Endothelial cell (in vitro differentiated cells): Measurements from ENCODE around the gene SCRG1. TPM values are rescaled to one million over a fixed set of nuclear protein-coding genes. Genes with fewer than 3 reads are reported as not detected.

Source experiments
- DNase-seq: peaks from one replicate; pipeline ENCODE4 v3.0.0; 2021; ENCODE audit warnings: low spot score
- H3K27ac Mint-ChIP-seq: one replicate; pipeline ENCODE4 v1.8.0; 2021; ENCODE audit warnings: mixed read lengths, inconsistent platforms; ENCODE audit not compliant: unreplicated experiment
- H3K27me3 Mint-ChIP-seq: one replicate; pipeline ENCODE4 v1.8.0; 2021; ENCODE audit warnings: mild to moderate bottlenecking, moderate library complexity, mixed read lengths, inconsistent platforms; ENCODE audit not compliant: unreplicated experiment
- H3K36me3 Mint-ChIP-seq: one replicate; pipeline ENCODE4 v1.8.0; 2021; ENCODE audit warnings: mild to moderate bottlenecking, low read depth, mixed read lengths, inconsistent platforms; ENCODE audit not compliant: unreplicated experiment
- H3K4me1 Mint-ChIP-seq: one replicate; pipeline ENCODE4 v1.8.0; 2021; ENCODE audit warnings: mild to moderate bottlenecking, mixed read lengths, inconsistent platforms; ENCODE audit not compliant: unreplicated experiment
- H3K4me3 Mint-ChIP-seq: one replicate; pipeline ENCODE4 v1.8.0; 2021; ENCODE audit warnings: mild to moderate bottlenecking, mixed read lengths, inconsistent platforms; ENCODE audit not compliant: unreplicated experiment
- H3K9me3 Mint-ChIP-seq: one replicate; pipeline ENCODE4 v1.8.0; 2021; ENCODE audit warnings: mixed read lengths, inconsistent platforms; ENCODE audit not compliant: unreplicated experiment
- total RNA-seq: library from RNA; stranded (reverse); fragmentation: NEBNext Ultra II Directional; extraction: Animal tissue kit (Norgen Biotek cat#: 25700); gene quantifications from one replicate; pipeline ENCODE4 v1.2.1, GENCODE V29; 2021; ENCODE audit not compliant: unreplicated experiment
- TF ChIP-seq, protein P1 (sequence below): fragments of 200-600 bp; sonication (generic); IDR thresholded peaks from one replicate; pipeline ENCODE4 v1.5.0; 2021; ENCODE audit warnings: antibody characterized with exemption; ENCODE audit not compliant: unreplicated experiment

Gene SCRG1
- total RNA-seq, 1 donor from 2014 or later, result not detected

DNA sequence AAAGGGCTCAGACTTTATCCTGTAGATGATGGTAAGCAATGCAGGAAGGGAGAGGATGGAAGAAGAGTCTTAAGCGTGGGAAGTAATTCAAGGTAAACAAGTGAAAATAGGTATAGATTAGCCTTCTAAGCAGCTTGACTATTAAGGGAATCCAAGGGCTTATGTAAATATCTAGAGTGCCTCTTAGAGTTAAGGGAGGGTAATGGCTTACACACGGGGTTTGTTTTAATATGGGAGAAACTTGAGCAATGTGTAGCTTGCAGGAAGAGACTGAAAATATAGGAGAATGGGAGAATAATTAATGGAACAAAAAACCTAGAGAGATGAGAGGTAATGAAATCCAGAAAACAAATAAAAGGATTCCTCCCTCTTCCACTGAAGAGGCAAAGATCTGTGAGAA lies 41.0 kb downstream of the SCRG1 start:
- Mint-ChIP-seq H3K4me1 (no peaks in the 10 kb centered on the region), H3K27ac (no peak overlapping the region), H3K36me3 (peaks cover 6% of the 10 kb centered on the region), H3K27me3 (no peaks in the 10 kb centered on the region), H3K9me3 (no peaks in the 10 kb centered on the region), H3K4me3 (no peak overlapping the region)
- DNase-seq, result no peak
- TF ChIP-seq, protein P1, sequence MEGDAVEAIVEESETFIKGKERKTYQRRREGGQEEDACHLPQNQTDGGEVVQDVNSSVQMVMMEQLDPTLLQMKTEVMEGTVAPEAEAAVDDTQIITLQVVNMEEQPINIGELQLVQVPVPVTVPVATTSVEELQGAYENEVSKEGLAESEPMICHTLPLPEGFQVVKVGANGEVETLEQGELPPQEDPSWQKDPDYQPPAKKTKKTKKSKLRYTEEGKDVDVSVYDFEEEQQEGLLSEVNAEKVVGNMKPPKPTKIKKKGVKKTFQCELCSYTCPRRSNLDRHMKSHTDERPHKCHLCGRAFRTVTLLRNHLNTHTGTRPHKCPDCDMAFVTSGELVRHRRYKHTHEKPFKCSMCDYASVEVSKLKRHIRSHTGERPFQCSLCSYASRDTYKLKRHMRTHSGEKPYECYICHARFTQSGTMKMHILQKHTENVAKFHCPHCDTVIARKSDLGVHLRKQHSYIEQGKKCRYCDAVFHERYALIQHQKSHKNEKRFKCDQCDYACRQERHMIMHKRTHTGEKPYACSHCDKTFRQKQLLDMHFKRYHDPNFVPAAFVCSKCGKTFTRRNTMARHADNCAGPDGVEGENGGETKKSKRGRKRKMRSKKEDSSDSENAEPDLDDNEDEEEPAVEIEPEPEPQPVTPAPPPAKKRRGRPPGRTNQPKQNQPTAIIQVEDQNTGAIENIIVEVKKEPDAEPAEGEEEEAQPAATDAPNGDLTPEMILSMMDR, result no peak

DNA sequence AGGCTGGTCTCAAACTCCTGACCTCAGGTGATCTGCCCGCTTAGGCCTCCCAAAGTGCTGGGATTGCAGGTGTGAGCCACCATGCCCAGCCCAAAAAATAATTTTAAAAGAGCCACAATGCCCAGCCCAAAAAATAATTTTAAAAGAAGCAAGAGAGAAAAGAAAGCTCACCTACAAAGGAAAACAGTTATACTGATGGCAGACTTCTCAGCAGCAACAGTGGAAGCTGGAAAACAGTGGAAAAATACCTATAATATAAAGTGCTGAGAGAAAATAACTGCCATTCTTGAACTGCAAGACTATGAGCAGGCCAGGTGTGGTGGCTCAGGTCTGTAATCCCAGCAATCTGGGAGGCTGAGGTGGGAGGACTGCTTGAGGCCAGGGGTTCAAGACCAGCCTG lies 51.4 kb downstream of the SCRG1 start:
- peaks cover 2% of the 10 kb centered on the region for H3K27me3 Mint-ChIP-seq
- TF ChIP-seq, protein P1, result no peak
- H3K4me1 Mint-ChIP-seq, result peaks cover 13% of the 10 kb centered on the region
- no peak for DNase-seq
- no peak overlapping the region for H3K27ac Mint-ChIP-seq
- no peaks in the 10 kb centered on the region for H3K9me3 Mint-ChIP-seq
- H3K4me3 Mint-ChIP-seq, result no peak overlapping the region
- H3K36me3 Mint-ChIP-seq, result no peaks in the 10 kb centered on the region

DNA sequence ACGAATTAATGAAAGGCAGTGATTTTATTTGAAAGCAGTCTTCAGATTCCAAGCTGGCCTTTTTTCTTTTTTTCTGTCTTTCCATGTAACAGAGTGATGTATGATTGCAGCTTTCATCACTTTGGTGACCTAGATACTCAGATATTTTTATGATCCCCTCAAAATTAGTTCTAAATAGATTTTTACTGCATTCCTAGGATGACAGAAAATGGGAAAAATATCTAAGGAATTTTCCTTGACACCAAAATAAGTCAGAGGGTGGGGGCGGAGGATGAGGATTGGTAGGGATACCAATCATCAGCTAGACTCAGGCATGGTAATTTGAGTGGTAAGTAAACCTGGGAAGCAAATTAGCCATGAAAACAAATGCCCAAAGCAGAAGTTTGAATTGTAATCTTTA lies 52.8 kb downstream of the SCRG1 start:
- Mint-ChIP-seq H3K27ac (no peak overlapping the region), H3K4me3 (peak overlapping the region; percentile 54), H3K27me3 (peaks cover 2% of the 10 kb centered on the region), H3K9me3 (no peaks in the 10 kb centered on the region), H3K4me1 (peaks cover 22% of the 10 kb centered on the region), H3K36me3 (no peaks in the 10 kb centered on the region)
- no peak for DNase-seq
- TF ChIP-seq, protein P1, result no peak

DNA sequence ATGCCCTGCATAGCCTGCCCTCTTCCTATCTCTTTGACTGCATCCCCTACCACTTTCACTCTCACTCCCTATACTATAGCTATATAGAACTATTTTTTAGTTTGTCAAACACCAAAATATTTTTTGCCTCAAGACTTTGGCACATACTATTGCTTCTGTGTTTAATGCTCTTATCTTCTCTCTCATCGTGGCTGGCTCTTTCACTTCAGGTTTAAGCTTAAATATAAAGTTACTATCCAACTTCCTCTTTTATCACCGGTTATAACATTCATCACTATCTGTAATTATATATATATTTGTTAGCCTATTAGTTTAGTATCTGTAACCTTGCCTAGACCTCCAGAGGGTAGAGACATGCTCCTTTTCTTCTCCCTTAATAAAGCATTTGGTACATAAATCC lies 53.3 kb downstream of the SCRG1 start:
- H3K36me3 Mint-ChIP-seq, result no peaks in the 10 kb centered on the region
- peaks cover 26% of the 10 kb centered on the region for H3K4me1 Mint-ChIP-seq
- H3K27ac Mint-ChIP-seq, result no peak overlapping the region
- TF ChIP-seq, protein P1, result no peak
- peaks cover 2% of the 10 kb centered on the region for H3K27me3 Mint-ChIP-seq
- no peaks in the 10 kb centered on the region for H3K9me3 Mint-ChIP-seq
- H3K4me3 Mint-ChIP-seq, result peak overlapping the region; percentile 81
- no peak for DNase-seq

DNA sequence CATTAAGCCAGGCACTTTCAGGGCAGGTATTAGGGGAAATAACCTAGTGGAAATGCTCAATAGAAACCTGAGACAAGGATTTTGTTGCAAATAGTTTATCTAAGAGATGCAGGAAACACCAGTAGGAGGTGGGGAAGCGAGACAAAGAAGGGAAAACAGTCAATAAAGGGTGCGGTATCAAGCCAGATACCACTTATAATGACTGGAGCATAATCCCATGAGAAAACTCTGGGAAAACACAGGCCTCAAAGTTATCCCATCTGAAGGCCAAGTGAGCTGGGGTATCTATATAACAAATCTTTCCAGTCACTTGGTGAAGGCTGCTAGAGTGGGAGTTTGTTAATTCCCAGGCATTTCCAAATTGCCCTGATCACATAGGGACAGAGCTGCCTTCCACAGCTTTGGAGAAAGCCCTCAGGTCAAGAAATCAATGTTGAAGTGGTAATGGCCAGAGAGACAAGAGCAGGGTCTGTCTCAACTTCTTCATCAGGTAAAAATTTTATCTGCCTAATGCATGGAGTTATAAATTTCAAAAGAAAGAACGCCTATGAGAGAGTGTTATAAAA lies 55.0 kb downstream of the SCRG1 start:
- DNase-seq, result no peak
- TF ChIP-seq, protein P1, result no peak
- no peaks in the 10 kb centered on the region for H3K36me3 Mint-ChIP-seq
- H3K27ac Mint-ChIP-seq, result peak overlapping the region; percentile 90
- H3K27me3 Mint-ChIP-seq, result peaks cover 2% of the 10 kb centered on the region
- H3K9me3 Mint-ChIP-seq, result no peaks in the 10 kb centered on the region
- peaks cover 32% of the 10 kb centered on the region for H3K4me1 Mint-ChIP-seq
- H3K4me3 Mint-ChIP-seq, result peak overlapping the region; percentile 66
